GM23338 (cell line): ENCODE measurements around the gene HSPG2.

Source experiments
- CREB1 ChIP-seq: fragments of 250-450 bp; sonication (Bioruptor Pico); IDR thresholded peaks from 2 replicates; pipeline ENCODE4 v1.5.0; 2020; ENCODE audit warnings: low read depth, mild to moderate bottlenecking, moderate library complexity
- EZH2 ChIP-seq: fragments of 200-600 bp; sonication (generic); IDR thresholded peaks from one replicate; pipeline ENCODE4 v1.8.0; 2017; ENCODE audit warnings: antibody characterized with exemption, mild to moderate bottlenecking, low read depth; ENCODE audit not compliant: unreplicated experiment
- EZH2phosphoT487 ChIP-seq: fragments of 200-600 bp; sonication (generic); IDR thresholded peaks from one replicate; pipeline ENCODE4 v1.8.1; 2018; ENCODE audit warnings: antibody characterized with exemption; ENCODE audit not compliant: unreplicated experiment
- JUNB ChIP-seq: IDR thresholded peaks from one replicate; pipeline ENCODE4 v1.6.1; 2016; ENCODE audit warnings: antibody characterized with exemption; ENCODE audit not compliant: unreplicated experiment
- NANOG ChIP-seq: IDR thresholded peaks from 2 replicates; pipeline ENCODE4 v1.6.1; 2016; ENCODE audit warnings: antibody characterized with exemption, borderline replicate concordance
- POLR2AphosphoS5 ChIP-seq: IDR thresholded peaks from 2 replicates; pipeline ENCODE4 v1.6.1; 2016; ENCODE audit warnings: antibody characterized with exemption, low read depth
- STAT1 ChIP-seq: IDR thresholded peaks from one replicate; pipeline ENCODE4 v1.6.1; 2016; ENCODE audit warnings: antibody characterized with exemption; ENCODE audit not compliant: unreplicated experiment
- ZNF114 ChIP-seq: fragments of 250-450 bp; sonication (Bioruptor Pico); IDR thresholded peaks from 2 replicates; pipeline ENCODE4 v1.5.0; 2020; ENCODE audit warnings: mild to moderate bottlenecking, moderate library complexity
- ZNF331 ChIP-seq: fragments of 250-450 bp; sonication (Bioruptor Pico); IDR thresholded peaks from 2 replicates; pipeline ENCODE4 v1.5.0; 2020; ENCODE audit warnings: low read depth, mild to moderate bottlenecking, moderate library complexity
- TF ChIP-seq, protein P1 (sequence below), 2 experiments: fragments of 200-600 bp in 1 of 2; sonication (generic) in 1 of 2; conservative IDR thresholded peaks; 2 replicates each; pipeline versions ENCODE4 v1.5.1 to v1.6.1; 2016 to 2017; ENCODE audit warnings: antibody characterized with exemption in 2 of 2, low read depth in 2 of 2, mild to moderate bottlenecking in 2 of 2, moderate library complexity in 1 of 2
- TF ChIP-seq, protein P2 (sequence below): IDR thresholded peaks from one replicate; pipeline ENCODE4 v1.6.1; 2018; ENCODE audit warnings: antibody characterized with exemption; ENCODE audit not compliant: unreplicated experiment
- TF ChIP-seq, protein P3 (sequence below): IDR thresholded peaks from 2 replicates; pipeline ENCODE4 v1.6.1; 2016; ENCODE audit warnings: antibody characterized with exemption

DNA sequence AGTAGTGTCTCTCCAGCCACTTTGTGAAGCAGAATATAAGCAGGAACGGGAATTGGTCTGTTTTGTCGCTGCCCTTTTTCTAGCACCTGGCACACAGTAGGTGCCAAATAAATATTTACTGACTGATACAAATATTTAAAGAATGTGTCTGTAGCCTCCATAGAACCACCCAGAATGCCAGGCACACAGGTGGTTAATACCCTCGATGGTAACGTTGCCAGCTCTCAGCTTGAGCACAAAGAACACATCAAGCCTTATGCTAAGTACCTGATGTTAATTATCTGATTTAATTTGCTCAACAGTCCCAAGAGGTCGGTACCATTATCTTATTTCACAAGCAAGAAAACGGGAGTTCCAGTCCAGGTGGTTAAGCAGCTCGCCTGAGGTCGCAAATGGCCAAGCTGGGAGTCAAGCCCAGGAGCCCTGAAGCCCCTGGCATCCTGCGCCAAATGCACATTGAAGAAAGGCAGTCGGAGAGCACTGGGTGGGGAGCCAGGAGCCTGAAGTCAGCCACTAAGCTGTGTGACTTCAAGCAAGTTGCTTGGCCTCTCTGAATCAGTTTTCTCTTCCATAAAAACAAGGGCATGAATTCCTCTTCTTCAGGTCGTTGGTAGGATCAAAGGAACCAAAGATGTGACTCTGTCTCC lies 26.4 kb downstream of the HSPG2 start:
- TF ChIP-seq, protein P1, sequence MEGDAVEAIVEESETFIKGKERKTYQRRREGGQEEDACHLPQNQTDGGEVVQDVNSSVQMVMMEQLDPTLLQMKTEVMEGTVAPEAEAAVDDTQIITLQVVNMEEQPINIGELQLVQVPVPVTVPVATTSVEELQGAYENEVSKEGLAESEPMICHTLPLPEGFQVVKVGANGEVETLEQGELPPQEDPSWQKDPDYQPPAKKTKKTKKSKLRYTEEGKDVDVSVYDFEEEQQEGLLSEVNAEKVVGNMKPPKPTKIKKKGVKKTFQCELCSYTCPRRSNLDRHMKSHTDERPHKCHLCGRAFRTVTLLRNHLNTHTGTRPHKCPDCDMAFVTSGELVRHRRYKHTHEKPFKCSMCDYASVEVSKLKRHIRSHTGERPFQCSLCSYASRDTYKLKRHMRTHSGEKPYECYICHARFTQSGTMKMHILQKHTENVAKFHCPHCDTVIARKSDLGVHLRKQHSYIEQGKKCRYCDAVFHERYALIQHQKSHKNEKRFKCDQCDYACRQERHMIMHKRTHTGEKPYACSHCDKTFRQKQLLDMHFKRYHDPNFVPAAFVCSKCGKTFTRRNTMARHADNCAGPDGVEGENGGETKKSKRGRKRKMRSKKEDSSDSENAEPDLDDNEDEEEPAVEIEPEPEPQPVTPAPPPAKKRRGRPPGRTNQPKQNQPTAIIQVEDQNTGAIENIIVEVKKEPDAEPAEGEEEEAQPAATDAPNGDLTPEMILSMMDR (conservative IDR thresholded peaks at IDR 0.05; ENCODE audit: low read depth in 2 of 2): no peak
- no peak for TF ChIP-seq EZH2
- TF ChIP-seq, protein P2, sequence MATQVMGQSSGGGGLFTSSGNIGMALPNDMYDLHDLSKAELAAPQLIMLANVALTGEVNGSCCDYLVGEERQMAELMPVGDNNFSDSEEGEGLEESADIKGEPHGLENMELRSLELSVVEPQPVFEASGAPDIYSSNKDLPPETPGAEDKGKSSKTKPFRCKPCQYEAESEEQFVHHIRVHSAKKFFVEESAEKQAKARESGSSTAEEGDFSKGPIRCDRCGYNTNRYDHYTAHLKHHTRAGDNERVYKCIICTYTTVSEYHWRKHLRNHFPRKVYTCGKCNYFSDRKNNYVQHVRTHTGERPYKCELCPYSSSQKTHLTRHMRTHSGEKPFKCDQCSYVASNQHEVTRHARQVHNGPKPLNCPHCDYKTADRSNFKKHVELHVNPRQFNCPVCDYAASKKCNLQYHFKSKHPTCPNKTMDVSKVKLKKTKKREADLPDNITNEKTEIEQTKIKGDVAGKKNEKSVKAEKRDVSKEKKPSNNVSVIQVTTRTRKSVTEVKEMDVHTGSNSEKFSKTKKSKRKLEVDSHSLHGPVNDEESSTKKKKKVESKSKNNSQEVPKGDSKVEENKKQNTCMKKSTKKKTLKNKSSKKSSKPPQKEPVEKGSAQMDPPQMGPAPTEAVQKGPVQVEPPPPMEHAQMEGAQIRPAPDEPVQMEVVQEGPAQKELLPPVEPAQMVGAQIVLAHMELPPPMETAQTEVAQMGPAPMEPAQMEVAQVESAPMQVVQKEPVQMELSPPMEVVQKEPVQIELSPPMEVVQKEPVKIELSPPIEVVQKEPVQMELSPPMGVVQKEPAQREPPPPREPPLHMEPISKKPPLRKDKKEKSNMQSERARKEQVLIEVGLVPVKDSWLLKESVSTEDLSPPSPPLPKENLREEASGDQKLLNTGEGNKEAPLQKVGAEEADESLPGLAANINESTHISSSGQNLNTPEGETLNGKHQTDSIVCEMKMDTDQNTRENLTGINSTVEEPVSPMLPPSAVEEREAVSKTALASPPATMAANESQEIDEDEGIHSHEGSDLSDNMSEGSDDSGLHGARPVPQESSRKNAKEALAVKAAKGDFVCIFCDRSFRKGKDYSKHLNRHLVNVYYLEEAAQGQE: no peak
- no peak for TF ChIP-seq EZH2phosphoT487
- TF ChIP-seq POLR2AphosphoS5: no peak
- TF ChIP-seq CREB1: no peak
- TF ChIP-seq, protein P3, sequence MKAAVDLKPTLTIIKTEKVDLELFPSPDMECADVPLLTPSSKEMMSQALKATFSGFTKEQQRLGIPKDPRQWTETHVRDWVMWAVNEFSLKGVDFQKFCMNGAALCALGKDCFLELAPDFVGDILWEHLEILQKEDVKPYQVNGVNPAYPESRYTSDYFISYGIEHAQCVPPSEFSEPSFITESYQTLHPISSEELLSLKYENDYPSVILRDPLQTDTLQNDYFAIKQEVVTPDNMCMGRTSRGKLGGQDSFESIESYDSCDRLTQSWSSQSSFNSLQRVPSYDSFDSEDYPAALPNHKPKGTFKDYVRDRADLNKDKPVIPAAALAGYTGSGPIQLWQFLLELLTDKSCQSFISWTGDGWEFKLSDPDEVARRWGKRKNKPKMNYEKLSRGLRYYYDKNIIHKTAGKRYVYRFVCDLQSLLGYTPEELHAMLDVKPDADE: no peak
- no peak for TF ChIP-seq JUNB
- no peak for TF ChIP-seq NANOG
- TF ChIP-seq STAT1: no peak
- no peak for TF ChIP-seq ZNF331 (CRISPR knock-in tag)
- TF ChIP-seq ZNF114: no peak
